ENCODE results near the gene SDHC. TPM values are rescaled to one million over a fixed set of nuclear protein-coding genes. Genes with fewer than 3 reads are reported as not detected.

Gene SDHC
- total RNA-seq, 1 experiment from 2014 or later, result 221 TPM

DNA sequence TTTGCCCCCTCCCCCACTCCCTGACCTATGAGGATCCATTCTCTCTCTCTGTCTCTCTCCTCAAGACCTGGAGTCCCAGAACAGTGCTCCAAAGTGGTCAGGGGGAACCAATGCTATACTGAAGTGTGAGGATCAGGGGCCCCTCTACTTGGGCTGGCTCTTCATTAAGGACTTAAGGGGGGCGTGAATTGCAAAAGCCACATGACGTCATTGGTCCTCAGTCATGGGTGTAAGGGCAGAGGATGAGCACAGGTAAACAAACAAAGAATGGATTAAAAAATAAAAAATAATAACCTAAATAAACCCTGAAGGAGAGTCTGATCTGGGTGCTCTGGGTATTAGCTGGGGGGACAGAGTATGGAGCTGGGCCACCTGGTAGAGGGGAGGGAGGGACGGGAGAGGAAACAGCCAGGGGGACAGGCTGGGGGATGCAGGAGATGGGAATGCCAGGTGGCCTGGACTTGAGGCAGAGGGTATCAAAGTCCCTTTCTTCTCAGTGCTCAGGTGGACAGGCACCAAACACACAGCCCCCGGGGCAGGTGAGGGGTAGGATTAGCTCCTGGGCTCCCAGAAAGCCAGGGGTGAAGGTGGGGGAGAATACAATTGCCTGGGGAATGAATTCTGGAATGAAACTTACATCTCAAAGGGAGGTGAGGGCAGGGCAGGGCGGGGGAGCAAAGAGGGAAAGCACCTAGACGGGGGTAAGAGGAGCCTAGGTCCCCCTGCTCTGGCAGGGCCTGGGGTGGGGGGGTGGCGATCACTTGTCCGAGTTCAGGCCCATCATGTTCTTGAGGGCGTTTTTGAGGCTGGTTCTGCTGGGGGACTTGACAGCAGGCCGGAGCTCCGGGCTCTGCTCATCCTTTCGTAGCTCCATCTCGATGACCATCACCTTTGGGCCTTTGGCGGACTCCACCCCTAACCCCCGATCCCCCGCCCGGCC, 9.0 kb upstream of the SDHC start:
- Histone ChIP-seq H3K9me3 (ENCODE audit: control insufficient read depth, insufficient read depth, low read depth, low read length) (no peaks in the 10 kb centered on the region), H3K4me3 (ENCODE audit: low read depth in 2 of 2, low read length in 2 of 2) (peak overlapping the region in 1 of 2 experiments; percentile 36; a peak in 1 of 4 replicates), H3K27ac (ENCODE audit: low read length) (no peak overlapping the region), H3K27me3 (ENCODE audit: control insufficient read depth, insufficient read depth, low read length) (no peaks in the 10 kb centered on the region), H3K36me3 (ENCODE audit: control insufficient read depth, insufficient read depth, low read length) (peaks cover 4% of the 10 kb centered on the region; the same call in 1 of the 2 replicates), H3K4me1 (ENCODE audit: control insufficient read depth, insufficient read depth, low read length) (no peaks in the 10 kb centered on the region)
- CTCF ChIA-PET, result no interaction called here
- in situ Hi-C loops (cut with HindIII; ENCODE audit: low pct_unique_long_range_greater_than_20kb, low sequenced_read_pairs), result no loop called here
- no peak; the same call in 1 of the 2 replicates for ATAC-seq
- BruUV-seq (replicated peaks), result no TSS peak
- TF ChIP-seq, protein P1, sequence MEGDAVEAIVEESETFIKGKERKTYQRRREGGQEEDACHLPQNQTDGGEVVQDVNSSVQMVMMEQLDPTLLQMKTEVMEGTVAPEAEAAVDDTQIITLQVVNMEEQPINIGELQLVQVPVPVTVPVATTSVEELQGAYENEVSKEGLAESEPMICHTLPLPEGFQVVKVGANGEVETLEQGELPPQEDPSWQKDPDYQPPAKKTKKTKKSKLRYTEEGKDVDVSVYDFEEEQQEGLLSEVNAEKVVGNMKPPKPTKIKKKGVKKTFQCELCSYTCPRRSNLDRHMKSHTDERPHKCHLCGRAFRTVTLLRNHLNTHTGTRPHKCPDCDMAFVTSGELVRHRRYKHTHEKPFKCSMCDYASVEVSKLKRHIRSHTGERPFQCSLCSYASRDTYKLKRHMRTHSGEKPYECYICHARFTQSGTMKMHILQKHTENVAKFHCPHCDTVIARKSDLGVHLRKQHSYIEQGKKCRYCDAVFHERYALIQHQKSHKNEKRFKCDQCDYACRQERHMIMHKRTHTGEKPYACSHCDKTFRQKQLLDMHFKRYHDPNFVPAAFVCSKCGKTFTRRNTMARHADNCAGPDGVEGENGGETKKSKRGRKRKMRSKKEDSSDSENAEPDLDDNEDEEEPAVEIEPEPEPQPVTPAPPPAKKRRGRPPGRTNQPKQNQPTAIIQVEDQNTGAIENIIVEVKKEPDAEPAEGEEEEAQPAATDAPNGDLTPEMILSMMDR (IDR thresholded peaks at IDR 0.05), result no peak
- TF ChIP-seq, protein P2, sequence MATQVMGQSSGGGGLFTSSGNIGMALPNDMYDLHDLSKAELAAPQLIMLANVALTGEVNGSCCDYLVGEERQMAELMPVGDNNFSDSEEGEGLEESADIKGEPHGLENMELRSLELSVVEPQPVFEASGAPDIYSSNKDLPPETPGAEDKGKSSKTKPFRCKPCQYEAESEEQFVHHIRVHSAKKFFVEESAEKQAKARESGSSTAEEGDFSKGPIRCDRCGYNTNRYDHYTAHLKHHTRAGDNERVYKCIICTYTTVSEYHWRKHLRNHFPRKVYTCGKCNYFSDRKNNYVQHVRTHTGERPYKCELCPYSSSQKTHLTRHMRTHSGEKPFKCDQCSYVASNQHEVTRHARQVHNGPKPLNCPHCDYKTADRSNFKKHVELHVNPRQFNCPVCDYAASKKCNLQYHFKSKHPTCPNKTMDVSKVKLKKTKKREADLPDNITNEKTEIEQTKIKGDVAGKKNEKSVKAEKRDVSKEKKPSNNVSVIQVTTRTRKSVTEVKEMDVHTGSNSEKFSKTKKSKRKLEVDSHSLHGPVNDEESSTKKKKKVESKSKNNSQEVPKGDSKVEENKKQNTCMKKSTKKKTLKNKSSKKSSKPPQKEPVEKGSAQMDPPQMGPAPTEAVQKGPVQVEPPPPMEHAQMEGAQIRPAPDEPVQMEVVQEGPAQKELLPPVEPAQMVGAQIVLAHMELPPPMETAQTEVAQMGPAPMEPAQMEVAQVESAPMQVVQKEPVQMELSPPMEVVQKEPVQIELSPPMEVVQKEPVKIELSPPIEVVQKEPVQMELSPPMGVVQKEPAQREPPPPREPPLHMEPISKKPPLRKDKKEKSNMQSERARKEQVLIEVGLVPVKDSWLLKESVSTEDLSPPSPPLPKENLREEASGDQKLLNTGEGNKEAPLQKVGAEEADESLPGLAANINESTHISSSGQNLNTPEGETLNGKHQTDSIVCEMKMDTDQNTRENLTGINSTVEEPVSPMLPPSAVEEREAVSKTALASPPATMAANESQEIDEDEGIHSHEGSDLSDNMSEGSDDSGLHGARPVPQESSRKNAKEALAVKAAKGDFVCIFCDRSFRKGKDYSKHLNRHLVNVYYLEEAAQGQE (IDR thresholded peaks at IDR 0.05; ENCODE audit: insufficient read depth in 1 of 2, low read depth in 2 of 2, low read length in 1 of 2), result no peak
- no peak for TF ChIP-seq SIN3A (IDR thresholded peaks at IDR 0.05; ENCODE audit: borderline replicate concordance, insufficient read depth, low read depth, low read length)
- no peak for TF ChIP-seq TCF7L2 (IDR thresholded peaks at IDR 0.05; ENCODE audit: low read depth, low read length)
- TF ChIP-seq POLR2AphosphoS5 (IDR thresholded peaks at IDR 0.05; ENCODE audit: low read depth, low read length), result no peak
- intact Hi-C loops (cut with micrococcal nuclease; ENCODE audit: unreplicated experiment), result no loop called here
- POLR2A ChIA-PET, result no interaction called here
- DNase-seq (ENCODE audit: low read depth, low spot score), result no peak

DNA sequence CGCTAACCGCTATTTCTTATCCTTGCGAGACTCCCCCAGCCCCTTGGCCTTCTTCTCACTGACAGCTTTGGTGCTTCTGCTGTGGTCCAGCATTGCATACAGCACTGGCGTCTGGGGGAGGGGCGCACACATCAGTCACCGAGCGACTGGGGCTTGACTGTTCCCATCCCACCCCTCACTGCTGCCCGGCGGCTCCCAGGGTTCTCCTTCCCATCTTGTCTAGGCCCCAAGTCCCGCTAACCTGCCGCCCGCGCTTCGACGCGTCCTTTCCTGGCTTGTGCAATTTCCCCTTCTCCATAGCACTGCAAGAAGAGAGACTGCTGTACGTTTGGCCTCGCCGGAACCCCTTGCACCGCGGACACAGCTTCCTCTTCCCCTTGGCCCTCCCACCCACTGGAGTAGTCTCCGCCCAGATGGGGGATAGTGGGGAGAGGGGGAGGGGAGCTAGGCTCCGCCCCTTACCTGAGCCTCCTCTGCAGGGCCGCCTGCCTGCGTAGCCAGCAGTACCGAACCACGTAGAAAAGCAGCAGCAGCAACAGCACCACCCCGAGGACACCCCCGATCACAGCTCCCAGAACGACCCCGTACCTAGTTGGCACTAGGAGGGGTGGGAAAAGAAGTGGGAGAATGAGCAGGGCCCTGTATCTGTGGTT, 8.2 kb upstream of the SDHC start:
- no peak overlapping the region for H3K27ac ChIP-seq (ENCODE audit: low read length)
- intact Hi-C loops (cut with micrococcal nuclease; ENCODE audit: unreplicated experiment), result no loop called here
- ATAC-seq (peak; percentile 39; the same call in 1 of the 2 replicates), DNase-seq (ENCODE audit: low read depth, low spot score) (no peak)
- no TSS peak for BruUV-seq (replicated peaks)
- in situ Hi-C loops (cut with HindIII; ENCODE audit: low pct_unique_long_range_greater_than_20kb, low sequenced_read_pairs), result no loop called here
- TF ChIP-seq, protein P1 (IDR thresholded peaks at IDR 0.05), result no peak
- TF ChIP-seq, protein P2 (IDR thresholded peaks at IDR 0.05; ENCODE audit: insufficient read depth in 1 of 2, low read depth in 2 of 2, low read length in 1 of 2), result no peak
- TF ChIP-seq SIN3A (IDR thresholded peaks at IDR 0.05; ENCODE audit: borderline replicate concordance, insufficient read depth, low read depth, low read length) (no peak), POLR2AphosphoS5 (IDR thresholded peaks at IDR 0.05; ENCODE audit: low read depth, low read length) (no peak), TCF7L2 (IDR thresholded peaks at IDR 0.05; ENCODE audit: low read depth, low read length) (no peak)
- H3K27me3 ChIP-seq (ENCODE audit: control insufficient read depth, insufficient read depth, low read length), result no peaks in the 10 kb centered on the region
- POLR2A ChIA-PET, result no interaction called here
- H3K9me3 ChIP-seq (ENCODE audit: control insufficient read depth, insufficient read depth, low read depth, low read length), result no peaks in the 10 kb centered on the region
- CTCF ChIA-PET, result no interaction called here
- H3K4me3 ChIP-seq (ENCODE audit: low read depth in 2 of 2, low read length in 2 of 2), result peak overlapping the region in 1 of 2 experiments; percentile 36; a peak in 1 of 4 replicates
- H3K4me1 ChIP-seq (ENCODE audit: control insufficient read depth, insufficient read depth, low read length), result no peaks in the 10 kb centered on the region
- H3K36me3 ChIP-seq (ENCODE audit: control insufficient read depth, insufficient read depth, low read length), result peaks cover 4% of the 10 kb centered on the region; the same call in 1 of the 2 replicates
